K562 (cell line): ENCODE results near the gene TPCN1. TPM values are rescaled to one million over a fixed set of nuclear protein-coding genes. Genes with fewer than 3 reads are reported as not detected.

ENCODE experiments used
- ATAC-seq: fragments of 200-7000 bp; cut with Tn5 transposase; 3 replicates; pipeline ENCODE4 v1.9.1; 2020; ENCODE audit warnings: moderate library complexity
- BruUV-seq: library from RNA; stranded (reverse); fragments of 400-500 nt; replicated peaks from 2 replicates; lab custom pipeline; 2021; lab: Mats Ljungman, UMichigan
- CTCF ChIA-PET: fragments of 300-600 bp; formaldehyde crosslinking; extraction: SDS; loops from one replicate; lab custom pipeline; 2021; ENCODE audit warnings: low intra/inter-chr PET ratio; lab: Yijun Ruan, JAX
- POLR2A ChIA-PET: fragments of 300-600, 350-650 bp; sonication (Branson Sonifier 250); formaldehyde crosslinking; extraction: SDS; loops from one replicate; lab custom pipeline; 2021; ENCODE audit warnings: antibody characterized with exemption, inconsistent platforms; lab: Yijun Ruan, JAX
- DNase-seq, 4 experiments: peaks; one replicate each; pipeline versions ENCODE4 v3.0.0 to v3.0.0-alpha.2; 2011 to 2018; ENCODE audit warnings: low spot score in 3 of 4, mixed read lengths in 3 of 4; ENCODE audit errors: extremely low read depth in 1 of 4
- FAIRE-seq: peaks from 2 replicates; lab custom pipeline; 2011; peaks lifted over from hg19 to GRCh38; lab: Jason Lieb, UNC
- H2AFZ ChIP-seq: 2 replicates; pipeline ENCODE4 v1.6.0; 2011; ENCODE audit warnings: low read depth, low read length, control low read depth, inconsistent platforms
- H3K27ac ChIP-seq: fragments of 200-600 bp; 3 replicates; pipeline ENCODE4 v1.8.0; 2011; ENCODE audit warnings: low read depth, mild to moderate bottlenecking, control low read depth, inconsistent platforms, low read length, moderate library complexity, mixed read lengths; ENCODE audit errors: extremely low read depth
- H3K27me3 ChIP-seq, 2 experiments: fragments of 300-600 bp in 1 of 2; 2 replicates in 1 of 2; 3 replicates in 1 of 2; pipeline versions ENCODE4 v1.6.0 to v1.8.0; 2011; ENCODE audit warnings: inconsistent platforms in 2 of 2, low read length in 2 of 2, mild to moderate bottlenecking in 1 of 2, mixed read lengths in 1 of 2, moderate library complexity in 1 of 2; ENCODE audit not compliant: control insufficient read depth in 2 of 2, insufficient read depth in 2 of 2
- H3K36me3 ChIP-seq: fragments of 300-600 bp; 3 replicates; pipeline ENCODE4 v1.8.0; 2011; ENCODE audit warnings: mild to moderate bottlenecking, low read length, inconsistent platforms; ENCODE audit not compliant: control insufficient read depth, insufficient read depth
- H3K4me1 ChIP-seq, 2 experiments: fragments of 200-600 bp in 1 of 2; replicated peaks in 1 of 2; 2 replicates in 1 of 2; 3 replicates in 1 of 2; pipeline versions ENCODE4 v1.5.1 to v1.8.0; 2011; ENCODE audit warnings: inconsistent platforms in 2 of 2, low read length in 2 of 2, mild to moderate bottlenecking in 1 of 2, mixed read lengths in 1 of 2, moderate library complexity in 1 of 2; ENCODE audit not compliant: control insufficient read depth in 2 of 2, insufficient read depth in 2 of 2
- H3K4me2 ChIP-seq: 2 replicates; pipeline ENCODE4 v1.6.1; 2011; ENCODE audit warnings: low read length, control low read depth, inconsistent platforms, mixed read lengths; ENCODE audit not compliant: insufficient read depth
- H3K4me3 ChIP-seq: fragments of 200-600 bp; sonication (generic), shearing (Covaris generic); 2 replicates; pipeline ENCODE4 v1.5.1; 2016; ENCODE audit warnings: control low read depth, inconsistent platforms
- H3K79me2 ChIP-seq: fragments of 200-600 bp; 3 replicates; pipeline ENCODE4 v1.8.0; 2011; ENCODE audit warnings: low read length, inconsistent platforms; ENCODE audit not compliant: control insufficient read depth, insufficient read depth
- H3K9ac ChIP-seq, 2 experiments: 2 replicates each; pipeline versions ENCODE4 v1.6.0 to v1.6.1; 2011; ENCODE audit warnings: low read depth in 2 of 2, low read length in 2 of 2, control low read depth in 1 of 2, inconsistent platforms in 1 of 2, mild to moderate bottlenecking in 1 of 2, mixed read lengths in 1 of 2; ENCODE audit not compliant: insufficient read depth in 1 of 2
- H3K9me1 ChIP-seq: one replicate; pipeline ENCODE4 v1.6.0; 2011; ENCODE audit warnings: inconsistent platforms, mild to moderate bottlenecking, low read length, moderate library complexity; ENCODE audit not compliant: control insufficient read depth, insufficient read depth
- H3K9me3 ChIP-seq: replicated peaks from 2 replicates; pipeline ENCODE4 v1.5.1; 2011; ENCODE audit warnings: low read depth, low read length, inconsistent platforms; ENCODE audit not compliant: control insufficient read depth, insufficient read depth
- H4K20me1 ChIP-seq: replicated peaks from 2 replicates; pipeline ENCODE4 v1.6.1; 2011; ENCODE audit warnings: low read length, inconsistent platforms, mixed read lengths; ENCODE audit not compliant: control insufficient read depth, insufficient read depth
- GATA2 ChIP-seq: sonication (generic); formaldehyde crosslinking; IDR thresholded peaks from 2 replicates; pipeline ENCODE4 v1.4.0; 2020; ENCODE audit warnings: mild to moderate bottlenecking, missing genetic modification reagents
- IRF2 ChIP-seq: sonication (generic); formaldehyde crosslinking; IDR thresholded peaks from 2 replicates; pipeline ENCODE4 v1.8.1; 2022; ENCODE audit warnings: mild to moderate bottlenecking, missing genetic modification reagents
- SETDB1 ChIP-seq: IDR thresholded peaks from one replicate; pipeline ENCODE4 v1.6.1; 2012; ENCODE audit warnings: low read length, control low read depth, inconsistent platforms
- SMAD2 ChIP-seq: fragments of 150-350 bp; IDR thresholded peaks from 2 replicates; pipeline ENCODE4 v1.6.1; 2014; ENCODE audit warnings: low read depth, mild to moderate bottlenecking, low read length
- TEAD1 ChIP-seq, 2 experiments: fragments of 450-650 bp in 1 of 2; sonication (generic) in 1 of 2; formaldehyde crosslinking; IDR thresholded peaks; 2 replicates each; pipeline versions ENCODE4 v1.4.0 to v1.8.0; 2020 to 2022; ENCODE audit warnings: mild to moderate bottlenecking in 2 of 2, missing genetic modification reagents in 1 of 2
- ZNF175 ChIP-seq: fragments of 200-800 bp; sonication (Bioruptor generic); IDR thresholded peaks from 2 replicates; pipeline ENCODE4 v1.6.1; 2016; ENCODE audit warnings: low read depth, mild to moderate bottlenecking, missing genetic modification characterization, missing compliant biosample characterization
- ZNF347 ChIP-seq: fragments of 450-650 bp; formaldehyde crosslinking; IDR thresholded peaks from 2 replicates; pipeline ENCODE4 v1.4.0; 2020; ENCODE audit warnings: low read depth, mild to moderate bottlenecking, moderate library complexity
- WGBS: fragments of 100-300 bp; shearing (Covaris generic); methylation state at CpG from one replicate; pipeline ENCODE4 v1.1.6; 2016; ENCODE audit warnings: low coverage, mixed read lengths; ENCODE audit not compliant: insufficient coverage; ENCODE audit errors: missing lambda C conversion rate; 5-methylcytosine and 5-hydroxymethylcytosine counted together
- in situ Hi-C: fragments of 300-500 bp; cut with MboI; formaldehyde crosslinking; loops from 4 replicates; pipeline ENCODE4 v1.15.0; 2018; ENCODE audit warnings: inconsistent platforms, mixed read lengths
- intact Hi-C: fragments of 100-400 bp; cut with micrococcal nuclease; formaldehyde crosslinking; loops from 2 replicates; pipeline ENCODE4 v1.14.2; 2022
- polyA plus RNA-seq, 8 experiments: library from polyadenylated mRNA; depleted of rRNA in 4 of 8; stranded (reverse) in 5 of 8; unstranded in 3 of 8; fragments of >200 nt; fragmentation: Nextera tagmentation in 2 of 8; fragmentation: Illumina TruSeq in 1 of 8; extraction: Ambion mirVana in 2 of 8; extraction: Trizol in 1 of 8; gene quantifications; 2 replicates each; pipeline versions ENCODE4 v1.2.1 to v1.2.3, GENCODE V29; 2011 to 2014; ENCODE audit warnings: inconsistent platforms in 1 of 8, missing spikeins in 1 of 8
- total RNA-seq, 7 experiments: library from RNA; depleted of rRNA in 6 of 7; stranded (reverse); fragments of >200 nt in 6 of 7; fragmentation: Illumina TruSeq in 2 of 7; extraction: Trizol in 2 of 7; gene quantifications; 2 replicates each; pipeline versions ENCODE4 v1.2.1 to v1.2.3, GENCODE V29; 2011 to 2021; ENCODE audit warnings: low replicate concordance in 1 of 7
- TF ChIP-seq, protein P1 (sequence below): fragments of 200-800 bp; sonication (Bioruptor generic); IDR thresholded peaks from 2 replicates; pipeline ENCODE4 v1.6.1; 2016; ENCODE audit warnings: missing genetic modification characterization, missing compliant biosample characterization
- TF ChIP-seq, protein P2 (sequence below): sonication (generic); formaldehyde crosslinking; IDR thresholded peaks from 2 replicates; pipeline ENCODE4 v1.8.1; 2023; ENCODE audit warnings: mild to moderate bottlenecking, missing genetic modification reagents
- TF ChIP-seq, protein P3 (sequence below): IDR thresholded peaks from 3 replicates; pipeline ENCODE4 v1.6.1; 2011; ENCODE audit warnings: borderline replicate concordance, mild to moderate bottlenecking; ENCODE audit not compliant: insufficient read length, insufficient read depth

TPCN1 gene
- total and polyA plus RNA-seq, 9 of the 15 experiments (the other 6 are each of a cell fraction or from before 2014, with no cell fraction given), result 0.80 to 23.8 (median 7.4) TPM

DNA sequence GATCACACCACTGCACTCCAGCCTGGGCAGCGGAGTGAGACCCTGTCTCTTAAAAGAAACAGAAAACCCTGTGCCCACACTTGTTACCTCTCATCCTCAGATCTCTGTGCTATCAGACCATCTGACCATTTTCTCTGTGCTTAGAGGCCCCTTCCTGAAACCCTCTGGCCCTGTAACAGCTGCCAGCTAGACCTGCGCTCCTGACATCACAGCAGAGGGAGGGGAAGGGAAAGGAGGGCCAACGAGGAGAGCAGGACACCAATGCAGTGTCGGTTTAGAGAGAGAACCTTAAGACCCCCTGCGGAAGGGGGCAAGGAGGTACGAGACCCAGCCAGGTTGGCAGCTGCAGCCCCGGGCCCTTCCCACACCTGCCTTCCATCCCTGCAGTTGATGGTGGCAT is 71.3 kb downstream of the TPCN1 start:
- no TSS peak for BruUV-seq
- H3K36me3 ChIP-seq, result peaks cover 40% of the 10 kb centered on the region; the same call in 2 of the 3 replicates
- H3K4me3 ChIP-seq, result no peak overlapping the region
- no peaks in the 10 kb centered on the region for H3K27me3 ChIP-seq
- POLR2A ChIA-PET, result interaction anchor here (0.7 kb wide), 1 partner anchor 9 kb away, joined by 3 read pairs; no protein-coding TSS in a partner anchor
- H3K79me2 ChIP-seq, result no peaks in the 10 kb centered on the region
- 79% methylated on average over 6 of the region's 7 CpGs for WGBS
- no peak overlapping the region for H3K4me2 ChIP-seq
- no peaks in the 10 kb centered on the region for H4K20me1 ChIP-seq
- peaks cover 0 to 8% of the 10 kb centered on the region in 2 experiments; a peak in 1 of 5 replicates for H3K4me1 ChIP-seq
- ATAC-seq, result no peak
- in situ Hi-C loops, result no loop called here
- no peak for TF ChIP-seq TEAD1 (CRISPR knock-in tag; IDR thresholded peaks at IDR 0.05)
- TF ChIP-seq IRF2 (CRISPR knock-in tag), result no peak
- TF ChIP-seq GATA2 (CRISPR knock-in tag), result no peak
- TF ChIP-seq, protein P1, sequence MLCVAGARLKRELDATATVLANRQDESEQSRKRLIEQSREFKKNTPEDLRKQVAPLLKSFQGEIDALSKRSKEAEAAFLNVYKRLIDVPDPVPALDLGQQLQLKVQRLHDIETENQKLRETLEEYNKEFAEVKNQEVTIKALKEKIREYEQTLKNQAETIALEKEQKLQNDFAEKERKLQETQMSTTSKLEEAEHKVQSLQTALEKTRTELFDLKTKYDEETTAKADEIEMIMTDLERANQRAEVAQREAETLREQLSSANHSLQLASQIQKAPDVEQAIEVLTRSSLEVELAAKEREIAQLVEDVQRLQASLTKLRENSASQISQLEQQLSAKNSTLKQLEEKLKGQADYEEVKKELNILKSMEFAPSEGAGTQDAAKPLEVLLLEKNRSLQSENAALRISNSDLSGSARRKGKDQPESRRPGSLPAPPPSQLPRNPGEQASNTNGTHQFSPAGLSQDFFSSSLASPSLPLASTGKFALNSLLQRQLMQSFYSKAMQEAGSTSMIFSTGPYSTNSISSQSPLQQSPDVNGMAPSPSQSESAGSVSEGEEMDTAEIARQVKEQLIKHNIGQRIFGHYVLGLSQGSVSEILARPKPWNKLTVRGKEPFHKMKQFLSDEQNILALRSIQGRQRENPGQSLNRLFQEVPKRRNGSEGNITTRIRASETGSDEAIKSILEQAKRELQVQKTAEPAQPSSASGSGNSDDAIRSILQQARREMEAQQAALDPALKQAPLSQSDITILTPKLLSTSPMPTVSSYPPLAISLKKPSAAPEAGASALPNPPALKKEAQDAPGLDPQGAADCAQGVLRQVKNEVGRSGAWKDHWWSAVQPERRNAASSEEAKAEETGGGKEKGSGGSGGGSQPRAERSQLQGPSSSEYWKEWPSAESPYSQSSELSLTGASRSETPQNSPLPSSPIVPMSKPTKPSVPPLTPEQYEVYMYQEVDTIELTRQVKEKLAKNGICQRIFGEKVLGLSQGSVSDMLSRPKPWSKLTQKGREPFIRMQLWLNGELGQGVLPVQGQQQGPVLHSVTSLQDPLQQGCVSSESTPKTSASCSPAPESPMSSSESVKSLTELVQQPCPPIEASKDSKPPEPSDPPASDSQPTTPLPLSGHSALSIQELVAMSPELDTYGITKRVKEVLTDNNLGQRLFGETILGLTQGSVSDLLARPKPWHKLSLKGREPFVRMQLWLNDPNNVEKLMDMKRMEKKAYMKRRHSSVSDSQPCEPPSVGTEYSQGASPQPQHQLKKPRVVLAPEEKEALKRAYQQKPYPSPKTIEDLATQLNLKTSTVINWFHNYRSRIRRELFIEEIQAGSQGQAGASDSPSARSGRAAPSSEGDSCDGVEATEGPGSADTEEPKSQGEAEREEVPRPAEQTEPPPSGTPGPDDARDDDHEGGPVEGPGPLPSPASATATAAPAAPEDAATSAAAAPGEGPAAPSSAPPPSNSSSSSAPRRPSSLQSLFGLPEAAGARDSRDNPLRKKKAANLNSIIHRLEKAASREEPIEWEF (CRISPR knock-in tag), result no peak
- TF ChIP-seq, protein P2, sequence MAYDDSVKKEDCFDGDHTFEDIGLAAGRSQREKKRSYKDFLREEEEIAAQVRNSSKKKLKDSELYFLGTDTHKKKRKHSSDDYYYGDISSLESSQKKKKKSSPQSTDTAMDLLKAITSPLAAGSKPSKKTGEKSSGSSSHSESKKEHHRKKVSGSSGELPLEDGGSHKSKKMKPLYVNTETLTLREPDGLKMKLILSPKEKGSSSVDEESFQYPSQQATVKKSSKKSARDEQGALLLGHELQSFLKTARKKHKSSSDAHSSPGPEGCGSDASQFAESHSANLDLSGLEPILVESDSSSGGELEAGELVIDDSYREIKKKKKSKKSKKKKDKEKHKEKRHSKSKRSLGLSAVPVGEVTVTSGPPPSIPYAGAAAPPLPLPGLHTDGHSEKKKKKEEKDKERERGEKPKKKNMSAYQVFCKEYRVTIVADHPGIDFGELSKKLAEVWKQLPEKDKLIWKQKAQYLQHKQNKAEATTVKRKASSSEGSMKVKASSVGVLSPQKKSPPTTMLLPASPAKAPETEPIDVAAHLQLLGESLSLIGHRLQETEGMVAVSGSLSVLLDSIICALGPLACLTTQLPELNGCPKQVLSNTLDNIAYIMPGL, result no peak
- TF ChIP-seq SETDB1, result no peak
- TF ChIP-seq ZNF347 (CRISPR knock-in tag), result no peak
- TF ChIP-seq, protein P3, sequence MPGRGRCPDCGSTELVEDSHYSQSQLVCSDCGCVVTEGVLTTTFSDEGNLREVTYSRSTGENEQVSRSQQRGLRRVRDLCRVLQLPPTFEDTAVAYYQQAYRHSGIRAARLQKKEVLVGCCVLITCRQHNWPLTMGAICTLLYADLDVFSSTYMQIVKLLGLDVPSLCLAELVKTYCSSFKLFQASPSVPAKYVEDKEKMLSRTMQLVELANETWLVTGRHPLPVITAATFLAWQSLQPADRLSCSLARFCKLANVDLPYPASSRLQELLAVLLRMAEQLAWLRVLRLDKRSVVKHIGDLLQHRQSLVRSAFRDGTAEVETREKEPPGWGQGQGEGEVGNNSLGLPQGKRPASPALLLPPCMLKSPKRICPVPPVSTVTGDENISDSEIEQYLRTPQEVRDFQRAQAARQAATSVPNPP, result no peak
- no peak for TF ChIP-seq ZNF175 (CRISPR knock-in tag)
- TF ChIP-seq SMAD2, result no peak
- TF ChIP-seq, all 486 proteins: peak for 0
- Histone ChIP-seq H2AFZ (no peak overlapping the region), H3K9me3 (no peaks in the 10 kb centered on the region), H3K9ac (no peak overlapping the region), H3K9me1 (no peaks in the 10 kb centered on the region), H3K27ac (no peak overlapping the region)
- FAIRE-seq (no peak), DNase-seq (no peak)
- intact Hi-C loops, result no loop called here
- CTCF ChIA-PET, result no interaction called here
